PC-3 (cell line): ENCODE data around the gene TM9SF4. TPM values are rescaled to one million over a fixed set of nuclear protein-coding genes. Genes with fewer than 3 reads are reported as not detected.

ENCODE experiments used
- ATAC-seq: fragments of 200-7000 bp; cut with Tn5 transposase; 2 replicates; pipeline ENCODE4 v1.9.1; 2020; ENCODE audit warnings: mild to moderate bottlenecking, moderate library complexity
- BruUV-seq: library from RNA; stranded (reverse); fragments of 400-500 nt; replicated peaks from 2 replicates; lab custom pipeline; 2021; lab: Mats Ljungman, UMichigan
- CTCF ChIA-PET: fragments of 300-600 bp; sonication (Branson Sonifier 250); formaldehyde crosslinking; loops from one replicate; lab custom pipeline; 2022; ENCODE audit warnings: antibody characterized with exemption; lab: Charles Lee
- POLR2A ChIA-PET: fragments of 300-600 bp; sonication (Branson Sonifier 250); formaldehyde crosslinking; loops from one replicate; lab custom pipeline; 2022; ENCODE audit warnings: antibody characterized with exemption; ENCODE audit not compliant: unreplicated experiment; lab: Charles Lee
- DNase-seq: peaks from one replicate; pipeline ENCODE4 v3.0.0-alpha.2; 2015
- H2AFZ ChIP-seq: fragments of 300-600 bp; sonication (generic); 2 replicates; pipeline ENCODE4 v1.6.0; 2016; ENCODE audit warnings: antibody characterized with exemption, low read length
- H3F3A ChIP-seq: fragments of 300-600 bp; sonication (generic); one replicate; pipeline ENCODE4 v1.6.0; 2017; ENCODE audit warnings: antibody characterized with exemption, low read length, control low read depth, mild to moderate bottlenecking; ENCODE audit not compliant: unreplicated experiment
- H3K27ac ChIP-seq: fragments of 300-600 bp; sonication (generic); 2 replicates; pipeline ENCODE4 v1.5.1; 2016; ENCODE audit warnings: mild to moderate bottlenecking, low read length
- H3K27me3 ChIP-seq: fragments of 300-600 bp; sonication (generic); 2 replicates; pipeline ENCODE4 v1.6.1; 2016; ENCODE audit warnings: low read length, mixed read lengths
- H3K36me3 ChIP-seq: fragments of 300-600 bp; sonication (generic); 2 replicates; pipeline ENCODE4 v1.6.1; 2016; ENCODE audit warnings: low read depth, mixed run types, low read length, mixed read lengths
- H3K4me1 ChIP-seq: fragments of 300-600 bp; sonication (generic); 2 replicates; pipeline ENCODE4 v1.5.1; 2016; ENCODE audit warnings: low read length; ENCODE audit not compliant: insufficient read depth
- H3K4me2 ChIP-seq: fragments of 300-600 bp; sonication (generic); 2 replicates; pipeline ENCODE4 v1.6.0; 2016; ENCODE audit warnings: low read length
- H3K4me3 ChIP-seq: fragments of 300-600 bp; sonication (generic); 2 replicates; pipeline ENCODE4 v1.5.1; 2016; ENCODE audit warnings: mild to moderate bottlenecking, low read length, mixed read lengths
- H3K79me2 ChIP-seq: fragments of 300-600 bp; sonication (generic); 2 replicates; pipeline ENCODE4 v1.6.1; 2017; ENCODE audit warnings: low read length, mixed read lengths
- H3K9ac ChIP-seq: fragments of 300-600 bp; sonication (generic); 2 replicates; pipeline ENCODE4 v1.6.0; 2016; ENCODE audit warnings: mild to moderate bottlenecking, low read length
- H3K9me2 ChIP-seq: fragments of 300-600 bp; sonication (generic); replicated peaks from 2 replicates; pipeline ENCODE4 v1.6.1; 2016; ENCODE audit warnings: mixed run types, low read length, mixed read lengths
- H3K9me3 ChIP-seq: fragments of 300-600 bp; sonication (generic); 2 replicates; pipeline ENCODE4 v1.6.1; 2016; ENCODE audit warnings: low read length, mixed read lengths
- H4K20me1 ChIP-seq: fragments of 300-600 bp; sonication (generic); 2 replicates; pipeline ENCODE4 v1.6.1; 2016; ENCODE audit warnings: low read length, mixed read lengths
- CTCF ChIP-seq: fragments of 300-600 bp; sonication (generic); conservative IDR thresholded peaks from 2 replicates; pipeline ENCODE4 v1.5.1; 2017; ENCODE audit warnings: antibody characterized with exemption, low read depth, mild to moderate bottlenecking, low read length
- EZH2 ChIP-seq: fragments of 300-600 bp; sonication (generic); IDR thresholded peaks from one replicate; pipeline ENCODE4 v1.6.1; 2017; ENCODE audit warnings: antibody characterized with exemption, mild to moderate bottlenecking, low read length; ENCODE audit not compliant: unreplicated experiment
- EZH2phosphoT487 ChIP-seq: fragments of 300-600 bp; sonication (generic); IDR thresholded peaks from 2 replicates; pipeline ENCODE4 v1.6.1; 2018; ENCODE audit warnings: mild to moderate bottlenecking, antibody characterized with exemption, low read length, borderline replicate concordance
- intact Hi-C: fragments of 100-400 bp; cut with micrococcal nuclease; formaldehyde crosslinking; loops from 2 replicates; pipeline ENCODE4 v1.9.0; 2023
- total RNA-seq: library from RNA; depleted of rRNA; stranded (reverse); fragments of >200 nt; gene quantifications from 2 replicates; pipeline ENCODE4 v1.2.3, GENCODE V29; 2014

TM9SF4 gene
- total RNA-seq, 1 experiment from 2014 or later, result 32.6 TPM

GRCh38 chr20:32134026-32134425 is 24.5 kb downstream of the TM9SF4 start:
- Histone ChIP-seq H3K36me3 (peaks cover 34% of the 10 kb centered on the region), H3K4me2 (no peak overlapping the region), H3K27me3 (no peaks in the 10 kb centered on the region), H3F3A (no peaks in the 10 kb centered on the region), H3K9ac (no peak overlapping the region), H3K9me3 (no peaks in the 10 kb centered on the region), H3K27ac (no peak overlapping the region), H4K20me1 (no peaks in the 10 kb centered on the region), H3K79me2 (peaks cover 26% of the 10 kb centered on the region), H3K4me1 (no peaks in the 10 kb centered on the region), H3K4me3 (no peak overlapping the region), H3K9me2 (no peaks in the 10 kb centered on the region), H2AFZ (no peak overlapping the region)
- no peak for ATAC-seq
- no peak for TF ChIP-seq CTCF
- no peak for TF ChIP-seq EZH2
- TF ChIP-seq EZH2phosphoT487, result no peak
- DNase-seq, result no peak
- intact Hi-C loops, result no loop called here
- ChIA-PET CTCF (no interaction called here), POLR2A (no interaction called here)
- BruUV-seq, result no TSS peak

GRCh38 chr20:32135983-32136515 is 26.5 kb downstream of the TM9SF4 start:
- DNase-seq (no peak), ATAC-seq (no peak)
- POLR2A ChIA-PET, result no interaction called here
- no peak overlapping the region for H2AFZ ChIP-seq
- no peak overlapping the region for H3K4me2 ChIP-seq
- H4K20me1 ChIP-seq, result no peaks in the 10 kb centered on the region
- no TSS peak for BruUV-seq
- CTCF ChIA-PET, result no interaction called here
- H3K27me3 ChIP-seq, result no peaks in the 10 kb centered on the region
- peaks cover 49% of the 10 kb centered on the region for H3K36me3 ChIP-seq
- no peaks in the 10 kb centered on the region for H3K4me1 ChIP-seq
- no peaks in the 10 kb centered on the region for H3F3A ChIP-seq
- H3K9me2 ChIP-seq, result no peaks in the 10 kb centered on the region
- H3K4me3 ChIP-seq, result no peak overlapping the region
- TF ChIP-seq CTCF (no peak), EZH2 (no peak), EZH2phosphoT487 (no peak)
- no peak overlapping the region for H3K9ac ChIP-seq
- H3K79me2 ChIP-seq, result peaks cover 8% of the 10 kb centered on the region; the same call in 1 of the 2 replicates
- intact Hi-C loops, result no loop called here
- no peak overlapping the region for H3K27ac ChIP-seq
- no peaks in the 10 kb centered on the region for H3K9me3 ChIP-seq

GRCh38 chr20:32138921-32139320 is 29.4 kb downstream of the TM9SF4 start:
- peaks cover 72% of the 10 kb centered on the region for H3K36me3 ChIP-seq
- intact Hi-C loops, result no loop called here
- H4K20me1 ChIP-seq, result no peaks in the 10 kb centered on the region
- H3K9ac ChIP-seq, result no peak overlapping the region
- TF ChIP-seq EZH2phosphoT487 (no peak), CTCF (no peak), EZH2 (no peak)
- no peaks in the 10 kb centered on the region for H3K9me2 ChIP-seq
- no peak for ATAC-seq
- ChIA-PET POLR2A (no interaction called here), CTCF (no interaction called here)
- no peaks in the 10 kb centered on the region for H3K27me3 ChIP-seq
- H3K79me2 ChIP-seq, result no peaks in the 10 kb centered on the region
- no peak overlapping the region for H3K4me2 ChIP-seq
- H3K4me1 ChIP-seq, result no peaks in the 10 kb centered on the region
- no peaks in the 10 kb centered on the region for H3K9me3 ChIP-seq
- no peaks in the 10 kb centered on the region for H3F3A ChIP-seq
- H3K27ac ChIP-seq, result no peak overlapping the region
- no peak for DNase-seq
- H2AFZ ChIP-seq, result no peak overlapping the region
- BruUV-seq, result no TSS peak
- H3K4me3 ChIP-seq, result no peak overlapping the region
